NCI-H526 treated with DMSO at 0.1 percent for 48 hours (cell line): ENCODE results near the gene DLST.

Source experiments
- DNase-seq: peaks from one replicate; lab custom pipeline; 2025; lab: John Stamatoyannopoulos, UW

The DLST gene

GRCh38 chr14:74897642-74898041 is 15.9 kb downstream of the DLST start:
- no peak for DNase-seq

- no peak for DNase-seq
These were observed 16.4 kb downstream of the DLST start for GRCh38 chr14:74898083-74898482.

DNA sequence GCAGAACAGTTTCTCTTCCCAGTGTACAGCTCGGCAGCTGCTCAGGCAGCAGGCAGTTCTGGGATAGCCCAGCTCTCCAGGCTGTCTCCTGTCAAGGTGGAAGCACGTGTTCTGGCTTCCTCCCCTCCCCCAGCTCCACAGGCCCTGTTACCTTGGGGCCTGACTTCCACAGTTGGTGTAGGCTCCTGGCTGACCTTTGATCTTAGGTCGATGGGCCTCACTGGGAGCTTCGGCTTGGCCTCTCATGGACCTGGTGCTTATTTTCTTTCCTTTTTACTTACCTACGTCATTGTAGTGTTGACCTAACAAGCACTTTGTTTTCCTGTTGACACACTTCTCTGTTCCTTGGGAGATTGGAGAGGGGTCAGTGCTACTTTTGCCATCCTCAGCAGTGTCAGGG is 17.0 kb downstream of the DLST start:
- DNase-seq = no peak

GRCh38 chr14:74902941-74903705 is 21.4 kb downstream of the DLST start:
- no peak for DNase-seq

- no peak for DNase-seq
These were observed 23.2 kb downstream of the DLST start for GRCh38 chr14:74904635-74905503.

DNA sequence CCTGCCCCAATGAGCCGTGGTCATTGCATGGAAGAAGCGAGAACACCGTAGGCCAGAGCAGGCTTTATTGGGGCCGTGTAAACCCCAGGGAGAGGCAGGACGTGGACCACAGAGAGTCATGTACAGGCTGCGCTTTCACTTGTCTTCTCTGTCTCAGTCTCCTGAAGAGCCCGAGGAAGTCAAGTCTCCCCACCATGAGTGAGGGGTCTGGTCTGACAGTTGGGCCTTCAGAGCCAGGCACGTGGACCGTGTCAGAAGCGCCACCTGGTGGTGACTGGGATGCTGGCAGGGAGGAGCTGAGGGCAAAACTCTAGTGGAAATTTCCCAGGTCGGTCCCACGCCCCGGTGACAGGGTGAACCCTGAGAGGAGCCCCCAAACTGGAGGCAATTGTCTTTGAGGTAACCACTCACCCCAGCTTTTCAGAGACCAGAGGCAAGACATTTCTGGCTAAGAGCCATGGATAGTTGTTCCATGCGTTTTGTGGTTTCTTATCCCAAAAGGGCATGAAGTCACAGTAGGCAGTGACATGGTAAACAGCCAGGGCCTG is 24.0 kb downstream of the DLST start:
- DNase-seq = no peak

DNA sequence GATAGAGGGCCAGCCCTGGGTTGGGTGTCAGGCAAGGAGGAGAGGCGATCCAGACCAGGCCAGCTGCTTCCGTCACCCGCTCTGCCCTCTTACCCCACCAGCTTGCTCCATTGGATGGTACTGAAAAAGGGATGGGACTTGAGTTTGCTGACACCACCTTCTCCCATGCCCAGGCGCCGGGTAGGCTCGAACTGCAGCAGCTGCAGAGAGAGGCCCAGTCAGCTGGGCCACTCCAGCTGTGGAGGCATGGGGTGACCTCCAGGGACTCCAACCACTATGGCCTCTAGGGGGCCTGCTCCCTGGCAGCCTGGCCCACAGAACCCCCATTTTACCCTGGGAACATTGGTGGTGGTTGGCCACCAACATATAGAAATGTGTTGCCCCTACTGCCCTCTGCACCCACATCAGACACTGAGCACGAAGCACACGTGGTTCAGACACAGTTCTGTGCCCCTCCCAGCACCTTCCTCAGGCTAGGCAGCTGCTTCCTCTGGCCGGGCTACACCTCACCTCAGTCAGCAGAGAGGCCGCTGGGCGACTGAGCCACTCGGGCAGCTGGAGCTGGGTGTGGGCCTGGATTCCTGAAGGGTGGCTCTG is 25.3 kb downstream of the DLST start:
- DNase-seq = no peak

DNA sequence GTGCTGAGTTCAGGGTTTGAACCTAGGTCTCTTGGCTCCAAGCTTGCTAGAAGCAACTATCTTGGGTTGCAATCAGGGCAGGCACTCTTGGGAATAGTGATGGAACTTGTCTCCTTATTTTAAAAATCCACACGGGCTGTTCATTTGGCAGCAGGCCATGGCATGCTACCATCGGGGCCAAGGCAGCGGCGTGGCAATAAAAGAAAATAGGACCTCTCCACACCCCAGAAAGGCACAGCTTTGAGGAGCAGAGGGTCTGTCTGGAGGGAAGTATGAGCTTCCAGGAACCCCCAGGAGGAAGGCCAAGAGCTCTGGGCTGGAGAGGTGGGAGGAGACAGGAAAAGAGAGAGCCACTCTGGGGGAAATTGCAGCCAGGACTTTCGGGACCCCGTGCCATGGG is 26.0 kb downstream of the DLST start:
- no peak for DNase-seq

DNA sequence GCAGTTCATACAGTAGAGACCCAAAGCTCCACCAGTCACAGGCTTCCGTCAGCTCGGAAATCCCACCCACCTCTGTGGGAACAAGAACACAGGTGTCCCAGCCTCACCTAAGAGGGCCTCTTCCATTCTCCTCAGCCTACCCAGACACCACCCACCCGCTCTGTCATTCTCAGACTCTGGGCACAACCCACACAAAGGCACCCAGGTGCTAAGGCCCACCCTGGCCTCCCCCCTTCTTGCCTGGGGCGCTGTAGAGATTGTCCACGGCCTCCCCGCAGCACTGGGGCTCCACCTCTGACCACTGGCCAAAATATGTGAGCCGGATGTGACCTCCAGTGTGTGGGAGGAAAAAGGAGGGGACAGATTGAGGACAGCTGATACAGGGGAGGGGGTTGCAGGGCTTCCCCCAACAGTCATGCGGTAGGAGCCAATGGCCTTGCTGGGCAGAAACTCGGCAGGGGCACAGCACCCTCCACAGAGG is 27.2 kb downstream of the DLST start:
- no peak for DNase-seq

DNA sequence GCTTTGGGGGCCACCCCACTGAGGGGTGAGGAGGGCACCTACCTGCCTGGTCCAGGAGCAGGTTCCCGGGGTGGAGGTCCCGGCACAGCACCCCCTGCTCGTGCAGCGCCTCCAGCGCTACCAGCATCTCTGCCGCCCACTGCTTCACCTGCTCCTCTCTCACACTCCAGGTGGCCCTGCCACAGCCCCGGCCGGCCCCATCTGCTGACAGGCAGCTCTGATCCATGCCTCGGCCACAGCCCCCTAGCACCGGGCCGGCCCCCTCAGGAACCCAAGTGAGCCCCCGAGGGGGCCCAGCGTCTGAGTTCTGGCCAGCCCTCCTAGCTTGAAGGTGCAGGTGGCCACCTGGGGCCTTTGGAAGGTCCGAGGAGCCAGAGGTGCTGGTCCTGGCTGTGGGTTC is 27.8 kb downstream of the DLST start:
- no peak for DNase-seq

GRCh38 chr14:74909911-74910310 is 28.2 kb downstream of the DLST start:
- no peak for DNase-seq

GRCh38 chr14:74910556-74910955 is 28.8 kb downstream of the DLST start:
- DNase-seq = no peak

GRCh38 chr14:74911221-74911620 is 29.5 kb downstream of the DLST start:
- no peak for DNase-seq

DNA sequence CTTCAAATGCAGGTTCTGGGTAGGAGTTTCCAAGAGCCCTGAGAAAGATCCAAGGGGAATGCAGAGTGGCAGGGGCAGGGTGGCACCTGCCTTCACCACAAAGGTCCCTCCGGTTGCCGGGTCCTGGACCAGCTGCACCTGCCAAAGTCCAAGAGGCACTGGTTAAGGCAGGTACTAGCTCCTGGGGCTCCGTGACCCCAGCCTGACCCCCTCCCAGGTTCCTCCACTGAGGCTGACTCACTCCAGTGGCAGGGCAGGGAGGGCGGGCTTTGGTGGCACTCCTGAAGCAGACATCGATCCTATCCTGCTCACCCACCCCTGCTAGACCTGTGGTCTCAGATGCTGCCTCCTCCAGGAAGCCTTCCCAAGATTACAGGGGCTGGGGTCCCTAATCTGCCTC is 30.0 kb downstream of the DLST start:
- no peak for DNase-seq

DNA sequence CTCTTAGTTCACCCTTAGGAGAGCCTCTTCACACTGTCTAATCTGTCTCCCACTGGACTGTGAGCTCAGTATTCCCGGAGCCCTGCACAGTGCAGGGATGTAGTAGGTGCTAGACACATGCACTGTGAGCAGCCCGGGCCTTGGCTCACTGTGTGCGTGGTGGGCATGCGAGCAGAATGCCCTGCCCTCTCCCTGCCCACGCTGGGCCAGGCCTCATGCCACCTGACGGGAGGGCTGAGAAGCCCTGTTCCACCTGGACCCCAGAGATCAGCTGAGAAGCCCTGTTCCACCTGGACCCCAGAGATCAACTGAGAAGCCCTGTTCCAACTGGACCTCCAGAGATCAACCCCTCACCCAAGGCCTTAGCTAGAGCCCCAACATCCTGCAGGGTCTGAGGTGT is 30.4 kb downstream of the DLST start:
- no peak for DNase-seq

GRCh38 chr14:74912801-74913200 is 31.1 kb downstream of the DLST start:
- DNase-seq = no peak

DNA sequence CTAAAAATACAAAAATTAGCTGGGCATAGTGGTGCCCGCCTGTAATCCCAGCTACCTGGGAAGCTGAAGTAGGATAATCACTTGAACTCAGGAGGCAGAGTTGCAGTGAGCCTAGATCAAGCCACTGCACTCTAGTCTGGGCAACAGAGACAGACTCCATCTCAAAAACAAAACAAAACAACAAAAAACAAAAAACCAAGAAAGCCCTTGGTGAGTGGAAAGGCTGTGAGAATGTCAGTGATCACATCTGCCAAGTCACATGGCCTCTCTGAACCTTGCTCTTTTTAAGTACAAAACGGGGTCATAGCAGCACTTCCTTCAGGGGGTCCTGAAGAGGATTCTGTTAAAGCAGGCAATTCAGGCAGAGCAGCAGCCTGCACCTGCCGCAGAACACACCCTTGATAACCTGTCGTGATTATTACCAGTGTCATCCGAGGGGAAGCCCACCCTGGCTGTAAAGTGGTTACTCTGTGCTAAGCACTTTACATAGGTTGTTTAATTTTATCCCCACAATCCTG is 31.7 kb downstream of the DLST start:
- DNase-seq = no peak

- DNase-seq = no peak
These were observed 32.4 kb downstream of the DLST start for GRCh38 chr14:74913986-74914573.

- no peak for DNase-seq
These were observed 33.7 kb downstream of the DLST start for GRCh38 chr14:74915426-74915825.

DNA sequence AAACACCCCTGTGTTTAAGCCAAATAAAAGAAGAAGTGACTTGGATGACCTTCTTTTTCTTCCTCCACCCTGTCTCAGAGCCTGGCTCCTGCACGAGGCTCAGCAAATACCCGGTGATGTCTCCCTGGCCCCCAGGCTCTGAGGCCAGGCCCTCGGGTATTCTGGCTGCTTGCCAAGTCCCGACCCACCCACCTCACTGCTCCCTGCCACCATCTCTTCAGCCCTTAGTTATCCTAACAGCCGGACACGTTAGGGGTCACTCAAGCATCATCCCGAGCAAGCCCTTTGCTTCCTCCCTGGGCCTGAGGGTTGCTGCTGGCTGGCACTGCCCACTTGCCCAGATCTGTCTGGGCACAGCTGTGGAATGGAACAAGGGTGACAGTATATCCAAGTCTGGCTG is 34.1 kb downstream of the DLST start:
- DNase-seq = no peak

DNA sequence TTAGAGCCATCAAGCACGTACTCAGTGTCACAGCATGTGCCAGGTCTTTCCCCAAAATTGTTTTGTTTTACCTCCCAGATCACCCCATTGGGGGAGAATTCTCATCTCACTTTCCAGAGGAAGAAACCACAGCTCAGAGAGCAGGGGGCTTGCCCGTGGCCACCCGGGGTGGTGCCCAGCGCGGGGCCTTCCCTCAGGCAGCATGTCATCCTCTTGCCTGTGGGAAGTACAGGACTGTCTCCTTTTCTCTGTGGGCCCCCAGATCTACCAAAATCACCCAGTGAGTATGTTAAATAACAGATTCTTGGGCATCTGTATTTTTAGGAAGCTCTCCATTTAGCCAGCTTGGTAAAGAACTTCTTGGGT is 35.4 kb downstream of the DLST start:
- no peak for DNase-seq

DNA sequence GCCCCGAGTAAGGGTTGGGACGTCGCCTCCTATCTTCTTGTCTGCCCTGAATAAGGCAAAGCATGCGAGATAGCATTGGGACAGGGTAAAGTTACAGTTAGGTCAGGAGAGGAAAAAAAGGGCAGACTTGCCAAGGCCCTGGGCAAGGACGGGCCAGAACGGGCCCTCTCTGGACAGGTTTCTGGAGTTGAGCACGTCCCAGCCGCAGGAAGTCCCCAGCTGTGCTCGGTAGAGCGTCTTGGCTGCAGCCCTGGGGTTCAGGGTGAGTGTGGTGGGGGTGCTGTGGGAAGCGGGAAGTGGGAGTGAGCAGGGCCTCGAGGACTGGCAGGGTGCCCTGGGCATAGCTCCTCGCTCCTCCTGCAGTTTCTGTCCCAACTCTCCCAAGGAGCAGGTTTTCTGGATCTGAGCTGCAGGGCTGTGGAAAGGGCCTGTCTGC is 35.9 kb downstream of the DLST start:
- DNase-seq = no peak
